ENCODE data around the gene SPO11. TPM values are rescaled to one million over a fixed set of nuclear protein-coding genes. Genes with fewer than 3 reads are reported as not detected.
A peak's percentile ranks its signal among the peaks of the same experiment; 100 is the strongest.

SPO11 gene
- total and polyA plus RNA-seq, 10 of the 15 experiments (the other 5 are each of a cell fraction or from before 2014, with no cell fraction given): not detected

GRCh38 chr20:57379263-57379647 lies 49.7 kb downstream of the SPO11 start:
- in situ Hi-C loops (cut with MboI) (loop anchor here (25.0 kb wide), 1 partner anchor 1283 kb away; the partner anchor contains the start of gene STX16), intact Hi-C loops (cut with micrococcal nuclease; ENCODE audit: unreplicated experiment) (no loop called here)
- ChIA-PET RAD21 (ENCODE audit: unreplicated experiment) (interaction anchor here (0.8 to 1.8 kb wide), 3 partner anchors 10 to 23 kb away, joined by 3 to 5 read pairs (median 4); partner anchors contain the start of gene RBM38), SMC1A (ENCODE audit: uncharacterized antibody, unreplicated experiment) (interaction anchor here (0.6 to 7.1 kb wide), 7 partner anchors 11 to 120 kb away, joined by 3 to 48 read pairs (median 27); no protein-coding TSS in a partner anchor), CTCF (interaction anchor here (1.0 to 5.6 kb wide), 11 partner anchors 10 to 217 kb away, joined by 3 to 47 read pairs (median 6); no protein-coding TSS in a partner anchor), POLR2A (interaction anchor here (0.6 to 0.9 kb wide), 2 partner anchors 18 to 49 kb away, joined by 3 read pairs; no protein-coding TSS in a partner anchor)
- H3K79me2 ChIP-seq (ENCODE audit: control insufficient read depth, insufficient read depth, low read length): no peaks in the 10 kb centered on the region
- no peaks in the 10 kb centered on the region for H3K9me3 ChIP-seq (replicated peaks; ENCODE audit: control insufficient read depth, insufficient read depth, low read length)
- no peaks in the 10 kb centered on the region for H3K27me3 ChIP-seq (replicated peaks in 1 of 2; ENCODE audit: control insufficient read depth in 2 of 2, insufficient read depth in 2 of 2, low read length in 1 of 2)
- no peak overlapping the region for H3K4me2 ChIP-seq (ENCODE audit: control insufficient read depth, insufficient read depth)
- no peak for ATAC-seq
- peaks cover 11% of the 10 kb centered on the region; the same call in 1 of the 2 replicates for H3K4me1 ChIP-seq (ENCODE audit: control insufficient read depth, insufficient read depth, low read length)
- peaks cover 25 to 29% of the 10 kb centered on the region in 2 experiments for H3K36me3 ChIP-seq (ENCODE audit: control insufficient read depth in 2 of 2, insufficient read depth in 2 of 2, low read length in 1 of 2)
- no peak overlapping the region for H3K9ac ChIP-seq (ENCODE audit: control insufficient read depth, insufficient read depth, low read length)
- H4K20me1 ChIP-seq (ENCODE audit: control insufficient read depth, insufficient read depth): no peaks in the 10 kb centered on the region
- no TSS peak for BruUV-seq (replicated peaks)
- peak overlapping the region; percentile 26; the same call in 1 of the 2 replicates for H3K27ac ChIP-seq (ENCODE audit: control insufficient read depth, insufficient read depth)
- DNase-seq (ENCODE audit: low read depth, low spot score): no peak
- no peak for FAIRE-seq
- WGBS (ENCODE audit: insufficient coverage, insufficient replicate concordance, low lambda C conversion rate, missing lambda C conversion rate): 60% methylated on average over 5 of the region's 5 CpGs
- H3K4me3 ChIP-seq: no peak overlapping the region
- TF ChIP-seq E2F4 (IDR thresholded peaks at IDR 0.05; ENCODE audit: low read depth, low read length): no peak
- TF ChIP-seq MTA3 (IDR thresholded peaks at IDR 0.05; ENCODE audit: borderline replicate concordance, low read length): 0 out of 2 replicates have a peak, but pooled peaks have one; percentile 25
- no peak for TF ChIP-seq ETV6 (conservative IDR thresholded peaks at IDR 0.05 in 1 of 2, IDR thresholded peaks at IDR 0.05 in 1 of 2; ENCODE audit: borderline replicate concordance in 1 of 2, low read depth in 1 of 2)
- no peak for TF ChIP-seq NFYA (IDR thresholded peaks at IDR 0.05; ENCODE audit: borderline replicate concordance, low read depth, low read length)
- no peak for TF ChIP-seq ZBED1 (IDR thresholded peaks at IDR 0.05; ENCODE audit: borderline replicate concordance)
- H2AFZ ChIP-seq (ENCODE audit: control insufficient read depth, low read depth, low read length): no peak overlapping the region

Data from GM12878 (cell line).